Measurements from ENCODE around the gene ZNF362. TPM values are rescaled to one million over a fixed set of nuclear protein-coding genes. Genes with fewer than 3 reads are reported as not detected.

Gene ZNF362
- total and polyA plus RNA-seq, 10 of the 15 experiments (the other 5 are each of a cell fraction or from before 2014, with no cell fraction given): 0.74 to 22.8 (median 7.4) TPM

- TF ChIP-seq ZBTB11 (CRISPR knock-in tag; IDR thresholded peaks at IDR 0.05) (no peak), NFIC (IDR thresholded peaks at IDR 0.05; ENCODE audit: low read depth, low read length) (no peak), YBX1 (IDR thresholded peaks at IDR 0.05) (no peak), TAF1 (IDR thresholded peaks at IDR 0.05; ENCODE audit: borderline replicate concordance, low read depth, low read length) (no peak), USF2 (IDR thresholded peaks at IDR 0.05; ENCODE audit: borderline replicate concordance, low read depth, low read length) (no peak), HDAC2 (IDR thresholded peaks at IDR 0.05) (no peak), HDAC6 (IDR thresholded peaks at IDR 0.05; ENCODE audit: unreplicated experiment) (no peak), CBFB (IDR thresholded peaks at IDR 0.05; ENCODE audit: low read depth) (no peak), RFX5 (IDR thresholded peaks at IDR 0.05; ENCODE audit: low read depth, low read length) (no peak), ZNF274 (IDR thresholded peaks at IDR 0.05; ENCODE audit: insufficient read depth, insufficient read length) (no peak), TCF3 (IDR thresholded peaks at IDR 0.05; ENCODE audit: borderline replicate concordance, insufficient read depth, low read depth, low read length) (no peak)
Measured at GRCh38 chr1:33265780-33266605, 9.7 kb downstream of the ZNF362 start (continued).

All from GM12878 (cell line).